ENCODE results near the gene AHI1.
"Not testable (repeated sequence)": the region's sequence is repeated elsewhere in the genome, so short reads cannot be mapped to it uniquely, and the experiment has no call there.

AHI1 gene

DNA sequence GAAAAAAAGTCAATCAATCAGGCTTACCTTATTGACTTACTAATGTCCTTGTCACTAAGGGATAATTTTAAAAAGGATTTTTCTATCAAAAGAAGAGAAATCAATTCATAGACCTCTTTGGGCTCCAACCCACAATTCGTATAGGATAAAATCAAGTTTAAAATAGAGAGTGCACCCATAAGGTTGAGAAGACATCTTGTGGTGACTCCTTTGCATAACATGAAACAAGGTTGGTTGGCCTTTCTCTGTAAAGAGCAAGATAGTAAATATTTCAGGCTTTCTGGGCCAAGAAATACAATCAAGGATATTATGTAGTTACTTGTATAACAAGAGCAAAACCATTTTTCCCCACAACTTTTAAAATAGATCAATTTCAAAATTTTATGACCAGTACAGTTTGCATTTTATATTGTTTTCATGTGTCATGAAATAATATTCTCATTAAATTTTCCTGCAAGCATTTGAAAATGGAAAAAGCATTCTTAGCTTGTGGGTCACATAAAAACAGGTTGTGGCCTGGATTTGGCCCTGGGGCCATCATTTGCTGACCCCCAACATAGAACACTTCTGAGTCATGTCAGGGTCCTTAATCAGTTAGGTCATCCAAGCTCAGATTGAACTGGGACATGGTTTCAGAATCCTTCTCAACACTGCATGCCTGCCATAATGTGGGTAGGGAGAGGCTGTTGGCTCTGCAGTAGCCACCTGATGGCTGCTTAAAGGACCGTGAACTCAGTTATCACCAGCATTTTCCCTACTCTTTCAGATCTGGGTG lies 239.7 kb downstream of the AHI1 start:
- DNase-seq: peak; percentile 70

GRCh38 chr6:135256866-135257265 lies 240.7 kb downstream of the AHI1 start:
- DNase-seq: no peak

DNA sequence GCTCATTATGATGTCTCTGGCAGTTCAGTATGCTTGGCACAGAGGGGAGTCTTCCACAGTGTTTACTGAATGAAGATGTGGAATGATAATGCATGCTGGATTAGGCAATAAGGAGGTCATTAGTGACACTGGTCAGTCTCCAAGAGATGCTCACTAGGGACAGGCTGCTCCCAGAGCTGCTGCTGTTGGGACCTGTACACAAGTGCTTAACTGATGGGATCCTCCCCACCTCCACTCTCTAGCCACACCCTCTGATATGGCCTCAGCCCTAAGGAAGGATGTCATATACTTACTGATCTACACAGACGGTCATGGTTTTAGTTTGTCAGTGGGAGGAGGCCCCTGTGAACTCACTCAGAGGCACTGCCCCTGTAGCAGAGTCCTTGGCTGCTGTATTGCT lies 243.1 kb downstream of the AHI1 start:
- DNase-seq: no peak

- DNase-seq: no peak
These were observed 245.8 kb downstream of the AHI1 start for GRCh38 chr6:135251498-135252441.

GRCh38 chr6:135250751-135251497 lies 246.6 kb downstream of the AHI1 start:
- DNase-seq: no peak

DNA sequence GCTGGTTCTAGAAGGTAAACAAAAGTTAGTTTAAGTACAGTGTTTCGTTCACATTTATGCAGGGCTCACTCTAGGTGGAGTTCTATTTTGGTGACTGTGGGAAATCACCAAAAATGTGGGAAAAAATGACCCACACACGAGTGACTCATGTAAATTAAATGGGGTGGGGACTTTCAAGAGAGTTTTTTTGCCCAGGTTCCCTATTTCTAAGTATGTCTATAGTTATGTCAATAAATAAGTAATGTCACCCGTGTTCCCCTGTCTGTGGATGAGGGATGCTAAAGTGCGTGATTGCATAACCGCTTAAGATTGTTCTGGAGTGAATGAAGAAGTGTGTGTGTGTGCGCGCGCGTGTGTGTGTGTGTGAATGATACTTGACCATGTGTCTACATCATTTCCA lies 247.3 kb downstream of the AHI1 start:
- DNase-seq: no peak

GRCh38 chr6:135246412-135247012 lies 251.0 kb downstream of the AHI1 start:
- not testable (repeated sequence) for DNase-seq

DNA sequence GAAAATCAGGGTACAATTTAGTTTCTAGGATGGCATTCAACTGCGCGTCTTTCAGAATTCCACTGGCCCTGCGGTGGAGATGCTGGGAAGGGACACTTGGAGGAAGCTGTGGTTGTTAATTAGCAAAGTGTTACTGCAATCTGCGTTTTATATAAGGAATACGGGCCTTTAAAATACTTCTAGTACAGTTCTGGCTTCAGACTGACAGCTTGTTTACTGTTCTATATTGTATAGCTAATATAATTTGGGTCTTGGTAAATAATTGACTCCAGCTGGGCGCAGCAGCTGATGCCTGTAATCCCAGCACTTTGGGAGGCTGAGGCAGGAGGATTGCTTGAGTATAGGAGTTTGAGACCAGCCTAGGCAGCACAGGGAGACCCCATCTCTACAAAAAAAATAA lies 252.7 kb downstream of the AHI1 start:
- no peak for DNase-seq

DNA sequence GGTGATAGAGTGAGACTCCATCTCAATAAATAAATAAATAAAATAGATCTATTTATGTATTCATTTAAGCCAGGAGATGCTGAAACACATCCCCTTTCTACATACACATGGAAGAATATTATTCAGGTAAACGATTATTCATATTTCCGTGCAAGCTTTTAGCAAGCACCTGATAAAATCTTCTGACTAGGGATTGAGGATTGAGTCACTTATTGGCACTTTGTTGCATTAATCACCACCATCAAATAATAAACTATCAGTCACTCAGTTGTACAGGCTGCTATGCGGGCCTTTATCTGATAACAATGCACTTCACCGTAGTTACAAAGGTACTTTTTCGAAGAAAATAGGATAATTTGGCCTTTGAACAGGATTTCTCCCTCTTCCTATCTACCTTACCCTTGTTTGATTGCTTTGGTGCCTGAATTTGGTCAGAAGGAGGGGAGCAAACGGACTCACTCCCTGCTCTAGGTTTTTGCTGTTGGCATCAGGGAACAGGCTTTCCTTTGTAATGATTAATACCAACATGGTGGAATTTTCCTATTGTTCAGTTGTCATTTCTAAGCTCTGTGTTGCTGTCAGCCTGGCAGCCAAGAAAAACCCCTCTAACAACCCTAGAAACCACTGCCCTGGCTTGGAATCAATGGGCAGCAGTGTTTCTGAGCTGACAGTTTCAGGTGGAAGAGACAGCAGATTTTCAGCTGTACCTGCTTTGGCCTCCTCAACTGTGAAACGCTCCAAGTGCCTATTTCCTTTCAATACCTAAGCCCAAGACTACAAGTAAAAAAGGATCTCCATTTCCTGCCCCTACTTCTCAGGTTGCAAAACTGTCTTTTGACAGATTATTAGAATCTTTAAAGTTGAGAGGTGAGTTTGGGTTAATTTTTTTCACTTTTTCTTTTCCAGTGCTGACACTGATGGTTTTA lies 253.4 kb downstream of the AHI1 start:
- DNase-seq: no peak

GRCh38 chr6:135240711-135241110 lies 256.8 kb downstream of the AHI1 start:
- no peak for DNase-seq

- DNase-seq: no peak
These were observed 260.8 kb downstream of the AHI1 start for GRCh38 chr6:135236732-135237131.

- DNase-seq: no peak
These were observed 261.2 kb downstream of the AHI1 start for GRCh38 chr6:135236319-135236718.

GRCh38 chr6:135235716-135236115 lies 261.8 kb downstream of the AHI1 start:
- no peak for DNase-seq

GRCh38 chr6:135234492-135234780 lies 263.1 kb downstream of the AHI1 start:
- no peak for DNase-seq

DNA sequence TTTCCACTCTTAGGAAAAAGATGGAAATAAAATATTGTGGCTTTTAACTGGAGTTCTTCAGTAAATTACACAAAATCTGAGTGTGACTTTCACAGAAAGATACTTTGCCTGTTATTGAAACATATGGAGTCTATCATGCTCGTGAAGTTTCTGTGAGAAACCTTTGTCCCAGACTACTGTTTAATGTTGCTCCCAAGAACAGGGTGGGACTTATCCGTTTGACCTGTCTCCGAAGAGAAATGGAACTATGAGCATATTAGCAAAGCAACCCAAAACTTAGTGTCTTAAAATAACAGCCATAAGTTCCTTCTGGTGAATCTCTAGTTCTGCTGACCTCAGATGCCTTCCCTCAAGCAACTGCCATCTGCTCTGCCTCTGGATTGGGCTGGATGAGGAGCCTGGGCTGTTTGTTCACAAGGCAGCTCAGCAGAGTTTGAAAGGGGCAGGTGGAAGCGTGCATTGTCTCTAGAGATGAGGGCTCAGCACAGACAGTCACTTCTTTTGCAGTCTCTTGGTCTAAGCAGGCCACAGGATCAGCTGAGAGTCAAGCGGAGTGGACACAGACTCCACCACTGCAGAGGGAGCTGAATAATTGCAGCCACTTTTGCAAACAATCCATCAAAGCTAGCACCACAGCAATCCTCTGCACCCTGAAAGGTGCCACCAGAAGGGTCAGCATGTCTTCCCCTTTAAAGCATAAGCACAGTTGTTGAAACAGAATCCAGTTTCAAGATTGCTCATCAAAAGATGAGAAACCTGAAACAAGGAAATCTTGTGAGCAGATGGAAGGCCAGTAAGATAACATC lies 263.7 kb downstream of the AHI1 start:
- DNase-seq: no peak

All from hematopoietic multipotent progenitor cell treated with erythropoietin and hydrocortisone succinate and interleukin-3 and kit ligand, for 4 days (in vitro differentiated cells).